Fibroblast of pulmonary artery (primary cell): Measurements from ENCODE around the gene CSMD2.
A peak's percentile ranks its signal among the peaks of the same experiment; 100 is the strongest.

Source experiments
- DNase-seq: peaks from one replicate; pipeline ENCODE4 v3.0.0-alpha.2; 2010; ENCODE audit warnings: low read depth
- H3K4me3 ChIP-seq: replicated peaks from 2 replicates; pipeline ENCODE4 v1.5.1; 2011; ENCODE audit warnings: low read depth, mild to moderate bottlenecking, control low read depth, low read length, moderate library complexity
- TF ChIP-seq, protein P1 (sequence below): IDR thresholded peaks from 2 replicates; pipeline ENCODE4 v1.5.1; 2011; ENCODE audit warnings: mild to moderate bottlenecking, control low read depth, low read length, inconsistent platforms; ENCODE audit errors: missing control alignments

CSMD2 gene

DNA sequence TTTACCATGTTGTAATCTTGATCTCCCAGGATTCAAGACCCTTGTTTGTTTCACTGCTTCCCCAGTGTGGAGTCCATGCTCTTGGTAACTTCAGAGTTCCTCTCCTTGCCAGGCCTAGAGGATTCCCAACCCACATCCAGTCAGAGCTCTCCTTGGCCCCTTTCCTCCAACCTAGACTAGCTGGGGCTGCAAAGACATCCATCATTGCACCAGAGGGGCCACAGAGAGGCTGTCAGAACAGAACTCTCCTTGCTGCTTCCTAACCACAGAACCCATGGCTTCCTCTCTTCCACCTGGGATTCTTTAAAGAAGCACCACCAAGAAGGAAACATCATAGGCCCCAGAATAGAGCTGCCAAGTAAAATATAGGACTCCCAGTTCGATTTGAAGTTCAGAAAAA, 220.2 kb downstream of the CSMD2 start:
- TF ChIP-seq, protein P1, sequence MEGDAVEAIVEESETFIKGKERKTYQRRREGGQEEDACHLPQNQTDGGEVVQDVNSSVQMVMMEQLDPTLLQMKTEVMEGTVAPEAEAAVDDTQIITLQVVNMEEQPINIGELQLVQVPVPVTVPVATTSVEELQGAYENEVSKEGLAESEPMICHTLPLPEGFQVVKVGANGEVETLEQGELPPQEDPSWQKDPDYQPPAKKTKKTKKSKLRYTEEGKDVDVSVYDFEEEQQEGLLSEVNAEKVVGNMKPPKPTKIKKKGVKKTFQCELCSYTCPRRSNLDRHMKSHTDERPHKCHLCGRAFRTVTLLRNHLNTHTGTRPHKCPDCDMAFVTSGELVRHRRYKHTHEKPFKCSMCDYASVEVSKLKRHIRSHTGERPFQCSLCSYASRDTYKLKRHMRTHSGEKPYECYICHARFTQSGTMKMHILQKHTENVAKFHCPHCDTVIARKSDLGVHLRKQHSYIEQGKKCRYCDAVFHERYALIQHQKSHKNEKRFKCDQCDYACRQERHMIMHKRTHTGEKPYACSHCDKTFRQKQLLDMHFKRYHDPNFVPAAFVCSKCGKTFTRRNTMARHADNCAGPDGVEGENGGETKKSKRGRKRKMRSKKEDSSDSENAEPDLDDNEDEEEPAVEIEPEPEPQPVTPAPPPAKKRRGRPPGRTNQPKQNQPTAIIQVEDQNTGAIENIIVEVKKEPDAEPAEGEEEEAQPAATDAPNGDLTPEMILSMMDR = no peak
- no peak for DNase-seq
- H3K4me3 ChIP-seq = no peak overlapping the region

DNA sequence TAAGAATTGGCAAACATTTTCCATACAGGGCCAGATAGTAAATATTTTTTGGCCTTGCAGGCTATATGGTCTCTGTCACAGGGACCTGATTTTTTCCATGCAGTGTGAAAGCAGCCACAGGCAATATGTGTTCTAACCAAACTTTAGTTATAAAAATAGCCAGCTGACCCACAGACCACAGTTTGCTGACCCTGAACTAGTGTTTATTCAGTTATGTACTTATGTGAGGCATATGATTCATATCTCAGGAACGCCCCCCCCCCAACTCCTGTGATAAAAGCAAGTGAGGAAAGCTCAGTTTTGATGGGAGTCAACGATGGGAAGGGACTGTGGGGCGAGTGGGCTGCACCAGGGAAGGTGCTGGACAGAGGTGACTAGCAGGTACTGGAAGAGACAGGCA, 221.1 kb downstream of the CSMD2 start:
- no peak overlapping the region for H3K4me3 ChIP-seq
- TF ChIP-seq, protein P1 = no peak
- peak; percentile 28 for DNase-seq

DNA sequence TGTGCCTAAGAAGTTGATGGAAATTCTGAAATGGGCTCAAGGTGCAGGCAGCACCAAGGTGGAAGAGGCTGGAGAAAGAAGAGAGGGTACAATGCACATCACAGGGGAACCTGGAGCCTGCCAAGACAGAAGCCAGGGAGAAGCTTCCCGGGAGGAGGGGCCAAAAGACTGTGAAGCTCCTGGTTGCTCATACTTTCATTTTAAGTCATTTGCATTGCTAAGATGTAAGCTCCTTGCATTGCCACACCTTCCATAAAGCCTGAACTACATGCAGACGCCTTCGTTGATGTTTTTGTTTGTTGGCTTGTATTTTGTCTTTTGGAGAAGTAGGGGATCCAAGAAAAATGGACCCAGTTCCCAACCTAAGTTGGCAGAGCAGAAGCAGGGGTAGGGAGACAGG, 232.2 kb downstream of the CSMD2 start:
- TF ChIP-seq, protein P1 = no peak
- no peak for DNase-seq
- no peak overlapping the region for H3K4me3 ChIP-seq

DNA sequence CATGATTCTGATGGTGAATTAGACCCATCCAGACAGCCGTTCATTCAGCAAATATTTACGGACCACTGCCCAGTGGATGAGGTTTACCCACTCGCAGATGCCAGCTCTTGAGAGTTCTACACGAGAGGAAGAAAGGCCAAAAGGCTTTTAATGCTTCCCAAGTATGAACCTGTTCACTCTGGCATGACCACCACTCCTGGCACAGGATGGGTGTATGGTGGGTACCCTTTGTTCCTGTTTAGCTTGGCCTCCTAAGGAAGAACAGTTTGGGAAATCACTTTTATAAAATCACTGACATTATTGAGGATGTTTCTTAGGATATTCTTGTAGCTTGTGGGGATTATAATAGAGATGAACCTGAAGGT, 233.9 kb downstream of the CSMD2 start:
- TF ChIP-seq, protein P1 = no peak
- no peak overlapping the region for H3K4me3 ChIP-seq
- no peak for DNase-seq

DNA sequence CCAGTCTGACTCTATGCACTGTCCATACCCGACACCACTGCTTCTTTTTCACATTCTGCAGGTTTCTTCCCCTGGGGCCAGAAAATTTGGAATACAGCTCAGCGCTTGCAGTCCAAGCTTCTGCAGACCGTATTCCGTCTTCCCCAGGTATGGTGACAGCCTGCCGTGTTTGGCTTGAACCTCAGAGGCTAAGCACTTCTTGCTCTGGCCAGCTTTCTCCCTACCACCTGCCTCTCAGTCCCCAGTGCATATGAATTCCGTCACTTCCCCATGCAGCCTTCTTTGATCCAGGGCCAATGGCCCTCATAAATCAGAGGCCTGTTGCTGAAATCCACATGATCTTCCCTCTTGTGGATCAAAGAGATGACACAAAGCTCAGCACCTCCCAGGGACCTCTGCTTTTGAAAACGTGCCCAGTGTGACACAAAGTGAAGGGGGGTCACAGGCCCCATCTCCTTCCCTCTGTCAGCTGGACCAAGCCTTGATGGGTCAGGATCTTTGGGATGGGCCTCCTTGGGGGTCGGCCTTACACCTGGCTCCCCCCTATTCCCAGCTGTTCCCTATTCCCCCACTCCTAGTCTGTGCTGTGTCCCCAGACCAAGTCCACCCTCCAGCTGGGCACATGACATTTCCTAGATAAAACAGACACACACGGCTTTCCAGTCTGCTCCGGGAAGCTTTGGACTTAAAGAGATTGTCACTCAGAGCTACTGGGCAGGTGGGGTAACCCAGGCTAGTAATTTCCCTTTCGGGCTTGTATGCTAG, 234.5 kb downstream of the CSMD2 start:
- H3K4me3 ChIP-seq = no peak overlapping the region
- TF ChIP-seq, protein P1 = no peak
- DNase-seq = no peak

DNA sequence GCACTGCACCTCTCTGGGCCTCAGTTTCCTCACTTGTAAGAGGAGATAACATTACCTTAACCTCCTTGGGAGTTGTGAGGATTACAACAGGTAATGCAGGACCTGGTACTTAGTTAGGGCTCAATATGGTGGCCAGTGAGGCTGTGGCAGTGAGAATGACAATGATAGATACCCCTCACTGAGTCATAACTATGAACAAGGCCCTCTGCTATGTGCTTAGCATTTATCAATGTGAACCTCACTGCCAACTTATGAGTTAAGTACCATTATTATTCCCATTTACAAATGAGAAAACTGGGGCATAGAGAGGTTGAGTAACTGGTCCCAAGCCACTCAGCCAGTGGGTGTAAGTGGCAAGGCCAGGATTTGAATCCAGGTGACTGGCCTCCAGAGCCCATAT, 236.8 kb downstream of the CSMD2 start:
- H3K4me3 ChIP-seq = no peak overlapping the region
- TF ChIP-seq, protein P1 = no peak
- no peak for DNase-seq

DNA sequence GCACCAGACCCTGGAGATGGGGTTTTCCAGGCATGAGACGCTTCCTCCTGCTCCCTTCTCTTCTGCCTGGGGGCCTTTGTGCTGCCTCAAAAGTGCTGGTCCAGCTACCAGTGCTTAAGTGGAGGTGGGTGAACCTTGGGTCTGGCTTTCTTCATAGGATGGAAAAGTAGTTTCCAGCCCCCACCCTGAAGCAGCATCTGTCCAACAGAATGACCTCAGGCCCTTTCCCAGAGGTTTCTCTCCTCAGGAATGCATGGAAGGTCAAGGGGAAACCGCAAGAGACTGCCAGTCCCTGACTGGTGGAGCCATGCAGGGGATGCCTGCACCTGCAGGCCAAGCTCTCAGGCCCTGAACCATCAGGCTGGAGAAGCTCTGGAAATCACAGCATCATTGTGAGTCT, 237.3 kb downstream of the CSMD2 start:
- TF ChIP-seq, protein P1 = no peak
- no peak overlapping the region for H3K4me3 ChIP-seq
- DNase-seq = no peak
